ENCODE data around the gene GLCCI1.

DNA sequence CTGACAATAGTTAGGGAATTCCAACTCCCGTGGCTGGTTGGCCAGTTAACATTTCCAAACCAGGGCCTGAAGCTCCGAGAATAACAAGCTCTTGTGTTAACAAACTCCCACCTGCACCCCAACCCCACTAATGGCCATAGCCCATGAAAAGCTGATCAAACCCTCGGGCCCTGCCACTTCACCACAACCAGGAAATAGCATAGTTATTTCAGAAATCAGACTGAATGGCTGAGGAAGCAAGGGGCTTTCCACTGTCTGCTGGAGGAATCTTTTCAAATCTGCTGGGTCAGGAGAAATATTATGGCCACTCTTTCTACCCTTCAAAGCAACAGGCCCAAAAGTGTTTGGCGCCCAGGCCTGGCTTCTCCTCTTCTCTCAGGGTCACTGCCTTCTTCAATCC is 145.6 kb downstream of the GLCCI1 start:
- no peak for TF ChIP-seq POLR2A (IDR thresholded peaks at IDR 0.05)
- TF ChIP-seq, protein P1, sequence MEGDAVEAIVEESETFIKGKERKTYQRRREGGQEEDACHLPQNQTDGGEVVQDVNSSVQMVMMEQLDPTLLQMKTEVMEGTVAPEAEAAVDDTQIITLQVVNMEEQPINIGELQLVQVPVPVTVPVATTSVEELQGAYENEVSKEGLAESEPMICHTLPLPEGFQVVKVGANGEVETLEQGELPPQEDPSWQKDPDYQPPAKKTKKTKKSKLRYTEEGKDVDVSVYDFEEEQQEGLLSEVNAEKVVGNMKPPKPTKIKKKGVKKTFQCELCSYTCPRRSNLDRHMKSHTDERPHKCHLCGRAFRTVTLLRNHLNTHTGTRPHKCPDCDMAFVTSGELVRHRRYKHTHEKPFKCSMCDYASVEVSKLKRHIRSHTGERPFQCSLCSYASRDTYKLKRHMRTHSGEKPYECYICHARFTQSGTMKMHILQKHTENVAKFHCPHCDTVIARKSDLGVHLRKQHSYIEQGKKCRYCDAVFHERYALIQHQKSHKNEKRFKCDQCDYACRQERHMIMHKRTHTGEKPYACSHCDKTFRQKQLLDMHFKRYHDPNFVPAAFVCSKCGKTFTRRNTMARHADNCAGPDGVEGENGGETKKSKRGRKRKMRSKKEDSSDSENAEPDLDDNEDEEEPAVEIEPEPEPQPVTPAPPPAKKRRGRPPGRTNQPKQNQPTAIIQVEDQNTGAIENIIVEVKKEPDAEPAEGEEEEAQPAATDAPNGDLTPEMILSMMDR (IDR thresholded peaks at IDR 0.05): no peak
